GM19023 (cell line): ENCODE data around the gene HOXA13.

Experiments used
- ATAC-seq: cut with Tn5 transposase; IDR thresholded peaks from one replicate; pipeline ENCODE4 v1.9.1; 2021; ENCODE audit warnings: mild to moderate bottlenecking, moderate library complexity; ENCODE audit not compliant: unreplicated experiment

The HOXA13 gene

DNA sequence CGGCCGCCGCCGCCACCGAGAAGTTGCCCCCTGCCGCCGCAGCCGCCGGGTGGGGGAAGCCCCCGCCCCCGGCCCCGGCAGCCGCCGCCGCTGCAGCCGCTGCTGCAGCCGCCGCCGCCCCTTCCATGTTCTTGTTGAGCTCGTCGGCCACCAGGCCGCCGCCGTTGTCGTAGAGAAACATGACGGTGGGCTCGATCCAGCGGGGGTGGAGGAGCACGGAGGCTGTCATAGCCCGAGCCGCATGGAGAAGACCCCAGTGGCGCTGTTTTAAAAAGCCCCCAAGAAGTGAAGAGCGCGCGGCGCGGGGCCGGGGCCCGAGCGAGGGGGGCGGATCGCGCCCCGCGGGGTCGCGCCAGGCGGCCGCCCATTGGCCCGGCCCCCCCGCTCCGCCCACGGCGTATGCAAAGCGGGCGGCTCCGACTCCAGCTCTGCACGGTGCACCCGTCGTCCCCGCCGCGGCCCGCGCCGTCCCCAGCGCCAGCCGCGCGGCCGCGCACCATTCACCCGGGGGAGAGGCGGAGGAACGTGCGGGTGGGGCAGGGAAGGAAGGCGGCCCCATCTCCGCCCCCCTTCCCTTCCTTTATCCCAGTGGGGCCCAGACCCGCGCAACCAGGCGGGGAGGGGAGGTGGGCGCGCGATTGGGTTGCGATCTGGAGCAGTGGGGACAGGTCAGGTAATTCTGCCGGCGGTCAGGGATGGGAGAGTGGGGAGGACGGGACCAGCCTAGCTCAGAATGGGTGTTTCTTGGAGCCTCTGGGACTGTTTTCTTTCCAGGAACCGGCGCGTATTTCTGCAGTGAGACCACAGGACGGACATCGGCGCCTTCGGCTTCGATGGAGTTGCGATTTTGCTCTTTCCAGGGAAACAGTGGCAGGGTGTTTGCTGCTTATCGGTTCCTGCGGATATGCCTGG lies at the start of gene HOXA13:
TSS of gene HOXA13 (minus strand) at position 243 of the 912 bp plus-strand sequence. CDS start at position 229, 14 bp downstream.
- ATAC-seq: no peak

DNA sequence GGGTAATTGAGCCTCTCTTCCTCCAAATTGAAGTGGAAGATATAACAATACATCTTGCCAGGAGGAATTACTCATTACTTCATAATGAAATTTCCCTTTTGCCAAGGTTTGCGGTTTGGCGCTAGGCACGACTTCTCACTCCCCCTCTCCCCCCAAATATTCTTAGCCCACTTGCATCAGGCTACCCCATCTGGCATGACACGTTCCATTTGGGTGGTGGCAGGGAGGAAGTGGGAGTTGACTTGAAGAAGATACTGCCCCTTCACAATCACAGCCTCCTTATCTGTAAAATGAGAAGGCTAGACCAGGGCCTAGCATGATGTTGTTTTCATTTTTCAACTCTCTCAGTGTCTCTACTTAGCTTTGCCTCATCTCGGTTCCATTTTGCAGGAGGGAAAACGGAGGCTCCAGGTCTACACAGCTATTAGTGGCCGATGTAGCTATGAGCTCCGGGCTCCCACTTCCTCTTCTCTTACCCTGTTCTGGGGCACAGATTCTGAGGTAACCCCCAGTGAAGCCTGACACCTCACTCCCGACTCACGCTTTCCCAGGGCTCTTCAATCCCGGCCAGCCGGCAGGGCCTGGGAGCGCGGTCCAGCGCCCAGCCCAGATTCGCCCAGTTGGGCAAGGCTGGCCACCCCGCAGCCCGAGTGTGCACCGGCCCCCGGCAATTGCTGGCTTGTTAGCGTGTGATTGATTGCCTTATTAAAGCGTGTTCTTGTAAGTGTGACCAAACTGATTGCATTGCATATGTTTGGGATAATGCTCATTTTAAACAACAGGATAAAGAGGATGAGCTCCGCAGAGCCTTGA lies 49.2 kb upstream of the HOXA13 start:
- no peak for ATAC-seq

DNA sequence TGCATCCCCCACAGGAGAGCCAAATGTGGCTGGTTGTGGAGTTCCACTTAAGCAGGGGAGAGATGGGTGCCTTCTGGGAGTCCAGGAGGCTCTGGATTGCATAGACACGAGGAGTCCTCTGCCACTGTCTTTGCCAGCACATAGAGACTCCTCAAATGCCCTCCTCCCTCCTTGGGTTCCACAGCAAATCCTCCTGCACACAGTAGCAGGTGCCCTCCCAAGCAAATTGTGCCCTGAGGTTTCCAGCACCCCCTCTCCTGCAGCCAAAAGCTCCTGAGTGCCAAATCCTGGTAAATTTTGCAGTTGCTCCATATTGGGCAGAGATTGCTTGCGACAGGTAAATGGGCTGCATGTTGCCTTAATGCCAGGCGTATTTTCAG lies 48.5 kb upstream of the HOXA13 start:
- no peak for ATAC-seq

DNA sequence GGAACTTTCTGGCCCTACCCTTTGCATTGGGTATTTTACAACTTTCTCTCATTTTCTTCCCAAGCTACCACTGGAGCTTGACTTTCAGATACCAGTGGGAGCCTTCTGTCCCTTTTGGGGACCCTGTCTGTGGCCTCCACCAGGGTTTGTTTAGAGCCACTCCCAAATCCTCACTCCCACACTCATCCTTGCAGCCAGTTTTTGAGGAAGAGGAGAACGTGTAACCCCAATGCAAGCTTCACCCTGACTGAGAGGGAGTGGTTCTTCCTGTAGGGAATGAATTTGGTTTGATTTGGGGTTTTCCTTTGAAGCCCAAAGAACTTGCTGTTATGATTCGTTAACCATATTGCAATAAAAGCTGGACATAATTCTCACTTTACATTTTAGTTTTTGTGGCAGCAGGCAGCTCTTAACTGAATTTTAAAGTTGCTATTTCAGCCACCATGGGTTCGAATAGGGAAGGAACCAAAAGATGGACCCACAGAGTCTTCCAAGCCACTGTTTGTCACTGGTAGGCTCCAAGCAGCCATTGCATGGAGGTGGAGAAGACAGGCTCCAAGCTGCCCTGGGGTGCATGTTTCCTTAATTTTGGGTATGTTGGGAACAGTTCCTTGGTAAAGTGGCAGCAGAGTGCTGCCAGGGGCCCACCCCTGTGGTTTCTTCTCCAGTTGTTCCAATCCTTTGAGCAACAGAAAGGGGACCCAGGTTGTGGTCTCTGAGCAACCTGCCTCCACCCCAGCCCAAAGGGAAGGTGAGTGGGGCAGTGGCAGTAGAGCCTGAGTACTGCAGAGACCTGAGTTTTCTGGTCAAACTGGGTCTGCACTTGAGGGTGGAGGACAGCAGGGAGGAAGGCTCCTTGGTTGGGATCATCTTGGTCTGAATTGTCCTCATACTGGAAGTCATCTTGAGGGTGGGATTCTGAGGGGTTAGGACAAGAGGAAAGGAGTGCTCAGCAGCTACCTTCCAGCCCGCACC lies 47.8 kb upstream of the HOXA13 start:
- ATAC-seq: no peak

DNA sequence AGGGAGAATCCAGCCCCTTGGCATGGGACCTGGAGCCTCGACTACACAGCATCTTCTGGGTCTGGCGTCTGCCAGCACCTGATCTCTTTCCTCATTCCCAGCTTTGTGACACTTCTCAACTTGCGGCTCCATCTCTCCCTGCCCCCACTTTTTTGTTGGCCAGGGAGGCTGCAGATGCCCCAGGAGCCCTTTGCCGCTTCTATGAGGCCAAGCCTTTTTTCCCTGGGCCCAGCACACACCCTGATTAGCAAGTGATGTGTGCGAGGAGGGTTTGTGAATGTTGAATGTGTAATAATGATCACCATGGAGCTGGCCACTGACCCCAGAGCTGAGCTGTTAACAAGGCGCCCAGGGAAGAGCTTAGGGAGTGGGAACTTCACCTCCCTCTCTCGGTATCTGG lies 47.1 kb upstream of the HOXA13 start:
- ATAC-seq: no peak

DNA sequence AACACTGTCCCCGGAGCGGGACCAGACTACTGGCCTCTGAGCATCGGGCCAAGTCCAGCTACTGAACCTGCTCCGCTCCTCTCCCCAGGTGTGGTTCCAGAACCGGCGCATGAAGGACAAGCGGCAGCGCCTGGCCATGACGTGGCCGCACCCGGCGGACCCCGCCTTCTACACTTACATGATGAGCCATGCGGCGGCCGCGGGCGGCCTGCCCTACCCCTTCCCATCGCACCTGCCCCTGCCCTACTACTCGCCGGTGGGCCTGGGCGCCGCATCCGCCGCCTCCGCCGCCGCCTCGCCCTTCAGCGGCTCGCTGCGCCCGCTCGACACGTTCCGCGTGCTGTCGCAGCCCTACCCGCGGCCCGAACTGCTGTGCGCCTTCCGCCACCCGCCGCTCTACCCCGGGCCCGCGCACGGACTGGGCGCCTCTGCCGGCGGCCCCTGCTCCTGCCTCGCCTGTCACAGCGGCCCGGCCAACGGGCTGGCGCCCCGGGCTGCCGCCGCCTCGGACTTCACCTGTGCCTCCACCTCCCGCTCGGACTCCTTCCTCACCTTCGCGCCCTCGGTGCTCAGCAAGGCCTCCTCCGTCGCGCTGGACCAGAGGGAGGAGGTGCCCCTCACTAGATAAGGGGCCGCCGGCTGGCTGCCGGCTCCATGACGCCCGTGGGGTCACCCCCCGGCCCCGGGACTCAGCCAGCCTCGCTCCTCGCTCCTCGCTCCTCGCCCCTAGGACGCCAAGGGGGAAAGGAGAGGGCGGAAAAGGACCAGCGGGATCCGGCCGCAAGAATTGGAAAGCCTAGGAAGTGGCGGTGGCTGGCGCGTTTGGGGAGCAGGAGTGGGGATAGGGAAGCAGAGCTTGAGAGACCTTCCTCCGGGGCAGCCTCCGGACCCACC lies 46.2 kb upstream of the HOXA13 start:
- ATAC-seq: no peak

DNA sequence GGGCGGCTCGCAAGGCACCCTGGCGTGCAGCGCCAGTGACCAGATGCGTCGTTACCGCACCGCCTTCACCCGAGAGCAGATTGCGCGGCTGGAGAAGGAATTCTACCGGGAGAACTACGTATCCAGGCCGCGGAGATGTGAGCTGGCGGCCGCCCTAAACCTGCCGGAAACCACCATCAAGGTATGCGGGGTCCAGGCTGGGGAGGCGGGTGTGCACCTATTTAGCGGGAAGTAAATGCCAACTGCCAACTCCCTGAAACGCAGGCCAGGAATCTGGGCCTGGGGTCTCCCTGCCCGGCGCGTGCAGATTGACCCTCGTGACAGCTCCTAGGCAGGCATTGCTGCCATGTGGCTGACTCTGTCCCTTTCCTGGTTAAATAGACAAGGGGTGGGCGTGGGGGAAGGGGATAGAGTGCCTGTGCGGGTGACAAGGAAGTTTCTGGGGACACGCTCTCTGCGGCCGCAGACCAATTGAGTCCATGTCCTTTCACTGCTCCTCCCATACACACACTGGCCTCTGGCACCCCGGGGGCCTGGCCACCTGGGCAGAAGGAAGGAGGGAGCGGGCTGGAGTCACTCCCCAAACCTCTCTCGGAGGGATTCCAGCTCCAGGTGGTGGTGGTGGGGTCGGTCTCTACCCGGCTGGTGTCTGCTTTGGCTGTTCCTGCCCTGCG lies 45.4 kb upstream of the HOXA13 start:
- no peak for ATAC-seq

DNA sequence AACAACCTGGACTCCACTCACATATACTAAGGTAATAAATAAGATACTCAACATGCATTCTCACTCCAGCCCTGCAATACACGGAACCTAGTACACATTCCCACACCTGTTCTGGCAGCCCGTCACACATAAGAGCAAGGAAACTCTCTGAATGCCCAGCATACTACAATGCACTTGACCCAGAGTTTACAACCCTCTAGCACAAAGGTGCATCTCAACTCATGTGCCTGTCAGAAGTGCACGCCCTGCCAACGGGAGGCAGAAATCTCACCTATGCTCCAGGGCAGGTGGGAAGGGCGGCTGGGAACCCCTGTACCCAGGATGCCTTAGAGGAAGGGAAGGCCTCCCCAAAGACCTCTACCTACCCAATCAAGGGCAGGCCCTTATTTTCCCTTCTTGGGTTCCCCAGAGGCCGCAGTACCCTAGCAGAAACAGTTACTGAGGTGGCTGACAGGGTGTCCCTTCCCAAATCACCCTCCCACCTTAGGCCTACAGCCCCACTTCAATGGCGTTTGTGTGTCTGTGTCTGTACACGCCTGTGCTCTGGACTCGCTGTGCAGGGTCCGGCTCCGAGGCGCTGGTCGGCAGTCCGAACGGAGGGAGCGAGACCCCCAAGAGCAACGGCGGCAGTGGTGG lies 44.7 kb upstream of the HOXA13 start:
- no peak for ATAC-seq

DNA sequence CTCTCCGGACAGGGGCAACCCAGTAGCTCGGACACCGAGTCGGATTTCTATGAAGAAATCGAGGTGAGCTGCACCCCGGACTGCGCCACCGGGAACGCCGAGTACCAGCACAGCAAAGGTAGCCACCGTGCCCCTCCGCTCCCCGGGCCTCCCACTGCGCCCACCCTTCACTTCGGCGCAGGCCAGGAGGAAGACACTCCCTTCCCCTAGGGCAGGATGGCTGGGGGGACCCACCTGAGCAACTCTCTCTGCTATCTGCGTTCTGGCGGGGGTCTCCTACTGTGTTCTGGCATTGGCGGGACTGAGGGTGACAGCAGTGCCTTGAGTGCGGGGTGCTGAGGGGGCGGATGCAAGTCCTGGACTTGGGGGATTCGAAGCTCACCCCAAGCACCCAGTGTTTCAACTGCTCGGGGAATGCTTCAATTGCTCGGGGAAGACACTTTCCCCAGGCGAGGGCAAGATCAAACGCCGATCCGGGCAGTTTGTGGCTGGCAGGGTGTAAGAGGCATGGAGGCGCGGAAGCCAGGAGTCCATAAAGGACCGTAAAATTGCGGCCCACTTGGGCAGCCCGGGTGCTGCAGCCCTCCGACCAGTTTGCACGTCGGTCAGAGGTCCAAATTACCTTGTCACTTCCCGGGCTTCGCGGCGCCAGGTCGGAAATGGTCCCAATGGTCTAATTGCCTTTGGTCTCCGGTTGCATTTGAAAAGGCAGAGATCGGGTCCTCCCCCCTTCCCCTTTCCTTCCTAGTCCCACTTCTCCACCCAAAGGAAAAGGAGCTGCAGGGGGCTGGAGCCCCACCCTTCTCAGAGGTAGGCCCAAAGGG lies 43.7 kb upstream of the HOXA13 start:
- ATAC-seq: no peak

DNA sequence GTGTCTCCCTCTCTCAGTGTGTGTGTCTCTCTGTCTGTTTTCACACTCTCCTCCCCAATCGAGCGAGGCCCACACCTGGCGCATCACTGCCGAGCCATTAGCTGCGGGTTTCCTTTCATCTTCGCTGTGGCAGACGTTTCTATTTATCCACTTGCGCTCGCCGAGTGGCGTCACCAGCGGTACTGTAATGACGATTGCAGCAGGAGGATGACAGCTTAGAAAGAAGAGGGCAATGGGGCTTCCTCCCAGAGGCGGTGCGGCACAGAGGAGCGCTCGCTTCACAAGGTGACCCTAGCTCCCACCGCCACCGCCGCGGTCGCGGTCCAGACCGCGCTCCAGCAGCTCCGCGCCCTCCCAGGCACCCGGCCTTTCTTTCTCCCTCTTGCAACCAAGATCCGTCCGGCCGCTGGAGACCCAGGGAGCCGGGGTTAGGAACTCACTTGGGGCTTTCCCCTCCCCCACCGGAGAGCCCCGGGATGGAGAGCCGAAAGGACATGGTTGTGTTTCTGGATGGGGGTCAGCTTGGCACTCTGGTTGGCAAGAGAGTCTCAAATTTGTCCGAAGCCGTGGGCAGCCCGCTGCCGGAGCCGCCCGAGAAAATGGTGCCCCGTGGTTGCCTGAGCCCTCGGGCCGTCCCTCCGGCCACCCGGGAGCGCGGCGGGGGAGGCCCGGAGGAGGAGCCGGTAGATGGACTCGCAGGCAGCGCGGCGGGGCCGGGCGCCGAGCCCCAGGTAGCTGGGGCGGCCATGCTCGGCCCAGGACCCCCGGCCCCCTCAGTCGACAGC lies 42.9 kb upstream of the HOXA13 start, which contains the start of gene EVX1:
TSS of gene EVX1 (plus strand) at position 248 of the 785 bp plus-strand sequence. CDS start at position 477, 229 bp downstream.
- ATAC-seq: no peak

DNA sequence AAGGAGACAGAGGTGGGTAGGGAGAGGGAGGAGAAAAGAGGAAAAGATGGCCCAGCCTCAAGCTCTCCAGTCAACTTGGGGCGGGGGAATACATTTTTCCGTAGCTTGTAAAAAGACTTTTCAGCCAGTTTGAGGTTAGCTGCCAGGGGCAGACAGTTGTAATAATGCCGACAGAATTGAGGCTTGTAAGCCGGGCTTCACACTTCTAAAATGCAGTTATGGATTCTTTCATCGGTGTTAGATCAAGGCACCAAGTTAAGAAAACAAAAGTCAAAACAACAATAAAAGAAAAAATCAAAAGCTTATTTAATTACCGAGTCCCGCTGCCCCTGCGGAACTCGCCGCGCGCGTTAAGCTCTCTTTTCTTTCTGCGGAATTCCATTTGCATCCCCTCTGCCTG lies 42.3 kb upstream of the HOXA13 start:
- no peak for ATAC-seq

DNA sequence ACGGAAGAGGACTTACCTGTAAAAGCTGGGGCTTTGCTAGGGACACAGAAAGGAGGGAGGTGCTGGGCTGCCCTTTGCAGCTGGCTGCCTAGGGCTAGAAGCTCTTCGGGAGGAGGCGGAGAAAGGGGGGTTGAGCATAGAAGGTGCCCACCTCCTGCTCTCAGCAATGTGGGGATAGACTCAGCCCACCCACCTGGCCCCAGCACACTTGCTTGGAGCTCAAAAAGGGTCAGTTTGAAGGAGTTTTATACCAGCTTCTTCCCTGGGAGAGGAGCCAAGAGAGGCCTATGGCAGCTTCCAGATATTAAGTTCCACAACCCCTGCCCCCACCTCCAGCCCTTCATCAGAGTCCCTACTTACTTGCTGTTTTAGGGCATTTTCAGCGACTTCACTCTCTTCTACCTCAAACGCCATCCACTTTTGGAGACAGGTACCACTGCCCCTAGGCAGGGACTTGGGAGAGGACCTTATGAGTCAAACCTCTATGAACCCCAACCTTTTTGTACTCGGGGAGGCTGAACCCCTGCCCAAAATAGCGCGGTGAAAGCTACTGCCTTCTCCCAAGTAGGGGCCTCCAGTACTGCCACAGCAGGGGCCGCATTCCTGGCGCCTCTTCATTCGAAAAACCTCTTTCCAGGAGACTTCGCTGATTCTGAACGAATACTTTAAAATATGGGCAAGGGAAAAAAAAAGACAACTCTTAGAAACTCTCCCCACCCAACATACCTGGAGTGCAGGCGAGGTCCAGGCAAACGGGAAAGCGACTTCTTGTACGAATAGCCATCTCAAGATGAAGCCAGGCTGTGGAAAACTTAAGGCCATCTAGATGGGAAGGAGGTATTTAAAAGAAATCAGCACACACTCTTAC lies 41.5 kb upstream of the HOXA13 start:
- ATAC-seq: no peak

DNA sequence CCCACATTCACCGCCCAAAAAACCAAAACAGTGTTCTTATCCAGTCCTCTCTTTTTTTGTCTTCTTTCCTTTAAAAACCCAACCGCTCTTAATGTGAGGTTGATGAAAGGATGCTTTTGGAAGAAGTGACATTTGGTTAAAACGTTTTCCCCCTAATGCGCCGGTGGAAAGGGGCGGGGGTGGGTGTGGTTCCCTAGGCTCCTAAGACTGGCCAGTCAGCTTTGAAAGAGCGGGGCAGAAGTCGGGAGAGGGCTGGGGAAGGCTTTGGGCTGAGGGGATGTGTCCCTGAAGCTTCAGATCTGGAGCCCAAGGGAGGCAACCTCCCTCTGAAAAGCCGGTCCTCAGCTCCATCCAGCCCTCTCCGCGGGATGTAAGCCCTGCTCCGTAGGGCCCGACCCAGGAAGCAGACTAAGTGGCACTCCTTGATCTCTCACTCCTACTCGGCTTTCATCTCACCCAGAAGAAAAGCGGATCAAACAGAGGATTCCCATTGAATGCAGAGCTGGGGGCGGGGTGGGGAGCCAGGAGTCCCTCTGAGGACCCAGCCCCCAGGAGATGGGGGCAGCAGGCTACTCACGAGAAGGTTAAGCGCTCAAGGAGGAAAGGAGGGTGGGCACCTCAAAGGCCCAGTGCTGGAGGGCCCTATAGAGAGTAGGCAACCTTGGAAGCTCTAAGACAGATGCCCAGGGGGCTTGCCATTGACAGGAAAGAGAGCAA lies 40.3 kb upstream of the HOXA13 start:
- no peak for ATAC-seq

DNA sequence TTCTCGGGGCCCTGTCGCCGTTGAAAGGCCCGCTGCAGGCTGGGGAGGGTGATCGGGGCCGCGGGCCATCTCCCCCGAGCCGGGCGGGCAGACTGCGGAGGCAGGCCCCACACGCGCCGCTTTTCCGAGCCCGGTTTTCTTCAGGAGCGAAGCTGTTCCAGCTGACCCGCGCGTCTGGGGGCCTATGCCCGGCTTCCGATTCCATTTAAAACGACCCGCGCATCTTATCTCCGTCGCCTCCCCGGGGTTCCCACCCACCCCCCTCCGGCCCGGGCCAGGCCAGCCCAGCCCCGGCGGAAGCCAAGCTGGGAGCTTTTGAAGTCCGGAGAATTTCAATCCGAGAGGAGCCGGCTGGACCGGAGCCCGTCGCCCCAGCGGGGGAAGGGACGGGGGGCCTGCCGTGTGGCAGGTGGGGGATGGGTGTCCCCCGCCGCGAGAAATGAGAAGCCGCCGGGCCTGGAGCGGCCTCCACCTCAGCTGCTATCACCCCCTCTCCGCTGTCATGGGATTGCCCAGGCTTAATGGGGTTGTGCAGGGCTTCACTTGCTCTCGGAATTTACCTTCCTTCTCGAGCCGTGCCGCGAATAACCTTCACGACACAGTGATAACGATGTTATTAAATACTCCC lies 39.6 kb upstream of the HOXA13 start:
- no peak for ATAC-seq

DNA sequence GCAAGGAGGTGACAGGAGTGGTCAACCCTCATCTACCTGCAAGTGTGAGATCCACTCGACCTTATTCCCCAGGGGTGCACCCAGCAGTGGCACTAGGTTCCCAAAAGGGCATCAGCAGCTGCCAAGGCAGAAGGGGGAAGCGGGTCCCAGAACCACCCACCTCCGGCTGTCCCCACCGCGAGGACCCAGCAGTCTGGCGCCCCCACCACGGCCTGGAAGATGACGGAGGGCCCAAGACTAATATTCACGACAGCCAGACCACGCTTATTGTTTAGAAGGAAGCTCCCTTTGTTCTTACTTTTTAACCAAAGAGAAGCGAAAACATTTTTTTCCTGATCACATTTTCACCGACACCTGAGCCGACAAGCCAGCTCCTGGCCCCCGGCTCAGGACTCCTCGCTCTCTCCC lies 39.1 kb upstream of the HOXA13 start:
- ATAC-seq: no peak
